ENCODE measurements around the gene FBRSL1. TPM values are rescaled to one million over a fixed set of nuclear protein-coding genes. Genes with fewer than 3 reads are reported as not detected.

Gene FBRSL1
- total RNA-seq, 1 donor from 2014 or later = 96.1 TPM

DNA sequence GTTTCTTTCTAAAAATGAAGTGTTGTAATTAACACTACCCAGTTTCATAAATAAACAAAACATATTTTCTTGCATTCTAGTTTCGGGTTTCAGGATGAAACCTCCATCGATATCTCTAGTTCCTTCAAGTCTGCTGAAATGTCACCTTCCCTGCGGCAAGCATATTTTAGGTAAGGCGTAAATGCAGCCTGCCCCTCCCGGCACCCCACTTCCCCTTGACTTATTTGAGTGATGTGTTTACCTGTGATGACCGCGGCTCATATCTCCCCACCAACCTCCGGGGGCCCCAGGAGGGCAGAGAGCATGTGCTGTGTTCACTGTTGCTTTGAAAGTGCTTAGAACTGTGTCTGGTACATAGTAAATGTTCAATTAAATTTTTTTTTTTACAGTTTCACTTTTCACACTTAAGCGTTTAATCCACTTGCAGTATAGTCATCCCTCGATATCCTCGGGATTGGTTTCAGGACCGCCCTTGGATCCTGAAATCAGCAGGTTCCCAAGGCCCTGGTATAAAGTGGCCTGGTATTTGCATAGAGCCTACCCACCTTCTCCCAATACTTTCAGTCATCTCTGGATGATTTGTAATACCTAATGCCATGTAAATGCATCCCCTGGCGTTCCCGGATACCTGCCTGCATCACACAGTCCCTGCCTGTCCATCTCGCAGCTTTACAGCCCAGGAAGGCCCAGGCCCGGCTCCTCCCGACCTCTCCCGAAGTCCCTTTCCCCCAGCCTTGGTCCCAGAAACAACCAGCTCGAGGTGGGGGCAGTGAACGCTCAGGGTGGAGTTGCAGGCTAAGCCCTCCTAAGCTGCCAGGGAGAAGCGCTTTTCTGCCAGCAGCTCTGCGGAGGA is 40.2 kb upstream of the FBRSL1 start:
- Mint-ChIP-seq H3K4me1 (peaks cover 24% of the 10 kb centered on the region), H3K9me3 (no peaks in the 10 kb centered on the region), H3K27ac (no peak overlapping the region), H3K4me3 (no peak overlapping the region), H3K36me3 (ENCODE audit: low read depth) (peaks cover 3% of the 10 kb centered on the region), H3K27me3 (no peaks in the 10 kb centered on the region)
- DNase-seq = no peak
- intact Hi-C loops (cut with micrococcal nuclease) = no loop called here

DNA sequence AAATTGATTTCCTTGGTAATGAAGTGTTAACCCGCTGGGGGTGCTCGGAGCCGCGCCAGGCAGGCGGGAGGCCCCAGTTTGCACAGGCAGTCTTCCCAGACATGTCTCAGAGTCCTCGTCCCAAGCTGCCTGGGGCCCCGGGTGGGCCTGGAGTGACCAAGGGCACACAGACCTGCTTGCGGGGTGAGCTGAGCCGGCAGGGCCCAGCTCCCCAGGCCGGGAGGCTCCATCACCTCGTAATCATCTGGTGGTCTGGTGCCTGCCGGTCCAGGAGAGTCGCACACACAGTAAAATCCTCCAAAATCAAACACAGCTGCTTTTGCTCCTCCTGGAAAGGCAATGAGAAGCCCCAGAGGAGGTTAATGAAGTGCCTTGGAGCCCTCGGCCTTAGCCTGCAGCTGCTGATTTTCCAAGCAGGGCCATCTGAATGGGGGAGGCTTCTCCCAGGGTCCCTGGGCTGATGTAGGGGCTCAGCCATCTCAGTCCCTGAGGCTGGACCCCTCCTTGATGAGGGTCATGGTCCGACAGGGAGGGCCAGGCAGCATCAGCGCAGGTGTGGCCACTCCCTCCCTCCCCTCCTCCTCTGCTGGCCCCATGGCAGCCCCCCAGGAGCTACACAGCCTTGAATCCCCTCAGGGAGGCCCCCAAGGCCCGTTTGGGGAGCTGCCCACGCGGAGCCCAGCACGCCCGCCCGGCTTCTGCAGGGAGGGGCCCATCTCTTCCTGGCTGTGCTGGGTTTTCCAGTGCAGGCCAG is 39.4 kb upstream of the FBRSL1 start:
- intact Hi-C loops (cut with micrococcal nuclease) = no loop called here
- H3K4me3 Mint-ChIP-seq = no peak overlapping the region
- H3K4me1 Mint-ChIP-seq = peaks cover 20% of the 10 kb centered on the region
- no peaks in the 10 kb centered on the region for H3K27me3 Mint-ChIP-seq
- DNase-seq = no peak
- H3K27ac Mint-ChIP-seq = no peak overlapping the region
- H3K36me3 Mint-ChIP-seq (ENCODE audit: low read depth) = no peaks in the 10 kb centered on the region
- peaks cover 4% of the 10 kb centered on the region for H3K9me3 Mint-ChIP-seq

DNA sequence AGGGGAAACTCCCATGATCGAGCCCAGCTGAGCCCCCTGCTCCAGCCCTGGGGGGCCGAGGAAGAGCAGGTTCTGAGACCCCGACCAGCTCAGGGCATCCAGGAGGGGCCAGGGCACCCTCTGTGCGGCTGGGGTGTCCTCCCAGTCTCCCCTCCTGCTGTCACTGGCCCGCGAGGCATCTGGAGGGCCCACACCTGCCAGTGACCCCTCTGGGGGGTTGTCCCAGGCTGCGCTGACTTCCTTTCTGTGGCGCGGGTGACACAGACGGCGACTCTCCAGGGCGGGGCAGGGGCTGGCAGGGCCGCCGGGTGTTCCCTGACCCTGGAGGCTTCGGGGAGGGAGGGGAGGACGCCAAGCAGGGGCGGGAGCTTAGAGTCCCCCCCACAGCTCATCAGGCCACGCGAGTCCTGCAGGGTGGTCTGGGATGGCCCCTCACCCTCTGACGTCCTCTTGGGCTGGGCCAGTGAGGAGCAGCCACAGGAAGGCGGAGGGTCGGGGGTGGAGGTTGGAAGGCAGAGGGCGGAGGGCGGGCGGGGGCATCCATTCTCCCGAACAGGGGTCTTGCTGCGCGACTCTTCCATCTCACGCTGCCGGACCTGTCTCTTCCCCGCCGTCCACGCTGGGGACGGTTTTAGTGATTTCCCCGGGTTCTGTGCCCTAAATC is 38.6 kb upstream of the FBRSL1 start:
- intact Hi-C loops (cut with micrococcal nuclease) = no loop called here

DNA sequence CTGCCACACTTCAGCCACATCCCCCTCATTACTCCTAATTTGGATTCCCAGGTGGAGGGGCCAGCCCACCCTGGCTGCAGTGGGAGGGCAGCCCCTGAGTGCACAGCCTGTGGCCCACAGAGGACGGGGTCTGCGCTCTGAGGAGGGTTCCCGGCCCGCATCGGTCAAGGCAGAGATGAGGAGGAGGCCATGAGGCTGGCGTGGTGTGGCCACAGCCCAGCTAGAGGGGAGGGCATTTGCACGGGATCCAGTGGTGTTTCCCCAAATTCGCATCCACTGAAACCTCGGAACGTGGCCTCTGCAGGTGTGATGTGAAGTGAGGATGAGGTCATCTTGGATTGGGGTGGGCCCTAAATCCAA is 38.1 kb upstream of the FBRSL1 start:
- Mint-ChIP-seq H3K4me3 (no peak overlapping the region), H3K4me1 (peaks cover 11% of the 10 kb centered on the region), H3K9me3 (peaks cover 9% of the 10 kb centered on the region), H3K27ac (no peak overlapping the region), H3K27me3 (no peaks in the 10 kb centered on the region), H3K36me3 (ENCODE audit: low read depth) (no peaks in the 10 kb centered on the region)
- intact Hi-C loops (cut with micrococcal nuclease) = no loop called here
- DNase-seq = no peak

More for the DNA sequence above, 38.6 kb upstream of the FBRSL1 start:
- no peak for DNase-seq
- H3K36me3 Mint-ChIP-seq (ENCODE audit: low read depth) = no peaks in the 10 kb centered on the region
- no peaks in the 10 kb centered on the region for H3K27me3 Mint-ChIP-seq
- peaks cover 9% of the 10 kb centered on the region for H3K9me3 Mint-ChIP-seq
- H3K4me1 Mint-ChIP-seq = peaks cover 13% of the 10 kb centered on the region
- no peak overlapping the region for H3K4me3 Mint-ChIP-seq
- H3K27ac Mint-ChIP-seq = no peak overlapping the region

DNA sequence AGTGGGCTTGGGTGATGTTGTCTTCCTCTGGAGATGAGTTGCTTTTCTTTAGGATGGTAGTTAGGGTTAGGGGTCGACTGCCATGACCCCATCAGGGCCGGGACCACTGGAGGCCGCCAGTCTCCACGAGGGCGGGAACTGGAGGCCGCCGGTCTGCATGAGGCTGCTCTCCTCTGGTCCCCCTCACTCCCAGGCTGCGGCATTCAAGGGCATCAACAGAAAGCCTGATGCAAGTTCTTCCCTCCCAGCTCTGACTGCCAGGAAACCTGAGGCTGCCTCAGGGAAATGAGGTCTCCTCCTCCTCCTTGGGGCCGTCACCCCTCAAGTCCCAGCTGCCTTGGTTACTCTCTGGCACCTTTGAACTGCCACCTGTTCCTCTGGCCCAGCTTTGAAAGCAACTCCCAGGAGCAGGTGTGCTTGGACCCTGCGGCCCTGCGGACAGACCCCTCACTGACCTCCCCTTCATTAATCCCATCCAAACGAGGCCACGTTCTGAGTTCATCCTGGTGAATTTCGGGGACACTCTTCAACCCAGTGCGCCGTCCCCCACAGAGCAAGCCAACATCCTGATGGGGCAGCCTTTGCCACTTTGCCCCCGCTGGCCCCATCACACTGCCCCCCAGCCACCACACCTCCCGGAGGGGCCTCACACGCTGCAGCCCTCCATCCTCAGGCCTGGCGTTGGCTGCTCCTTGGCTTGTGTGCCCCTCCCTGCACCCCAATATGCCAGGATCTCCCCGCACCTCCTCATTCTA is 37.2 kb upstream of the FBRSL1 start:
- Mint-ChIP-seq H3K4me3 (no peak overlapping the region), H3K36me3 (ENCODE audit: low read depth) (no peaks in the 10 kb centered on the region), H3K27ac (no peak overlapping the region), H3K27me3 (no peaks in the 10 kb centered on the region), H3K4me1 (peaks cover 11% of the 10 kb centered on the region), H3K9me3 (peaks cover 9% of the 10 kb centered on the region)
- DNase-seq = no peak
- intact Hi-C loops (cut with micrococcal nuclease) = no loop called here

DNA sequence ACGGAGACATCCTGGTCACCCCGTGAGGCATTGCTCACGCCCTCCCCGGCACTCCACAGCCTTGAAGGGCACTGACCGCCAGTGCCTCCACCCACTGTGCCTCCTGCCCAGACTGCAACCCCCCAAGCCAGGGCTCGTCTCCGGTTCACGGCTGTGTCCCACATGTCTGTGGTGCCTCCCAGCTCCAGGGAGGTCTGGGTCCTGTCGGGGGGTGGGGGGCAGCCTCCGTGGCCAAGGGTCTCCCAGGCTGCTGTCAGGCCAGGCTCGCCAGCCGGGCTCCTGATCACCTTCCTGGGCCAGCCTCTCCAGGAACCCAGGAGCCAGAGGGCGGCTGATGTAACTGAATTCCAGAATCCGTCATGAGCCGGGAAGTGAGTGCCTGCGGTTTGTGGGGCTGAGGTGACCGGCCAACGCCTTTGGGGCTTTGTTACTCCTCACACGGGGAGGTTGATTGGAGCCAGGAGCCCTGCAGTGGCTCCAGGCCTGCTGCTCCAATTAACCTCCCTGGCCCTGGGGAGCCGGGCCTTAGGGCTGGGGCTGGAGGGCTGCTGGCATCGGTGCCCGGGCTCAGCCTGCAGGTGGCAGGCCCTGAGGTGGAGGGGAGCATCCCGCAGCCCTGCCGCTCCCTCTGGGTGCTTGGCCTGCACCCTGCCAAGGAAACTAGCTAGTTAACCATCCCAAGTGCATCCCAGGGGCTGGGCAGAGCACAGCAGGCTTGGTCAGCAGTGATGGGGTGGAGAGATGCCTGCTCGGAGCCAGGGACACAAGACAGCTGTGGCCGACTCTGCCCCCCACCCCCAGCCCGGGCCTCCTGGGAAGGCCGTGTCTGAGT is 36.4 kb upstream of the FBRSL1 start:
- no peaks in the 10 kb centered on the region for H3K27me3 Mint-ChIP-seq
- no peaks in the 10 kb centered on the region for H3K36me3 Mint-ChIP-seq (ENCODE audit: low read depth)
- H3K4me3 Mint-ChIP-seq = no peak overlapping the region
- DNase-seq = no peak
- H3K9me3 Mint-ChIP-seq = peaks cover 9% of the 10 kb centered on the region
- intact Hi-C loops (cut with micrococcal nuclease) = no loop called here
- H3K4me1 Mint-ChIP-seq = peaks cover 9% of the 10 kb centered on the region
- H3K27ac Mint-ChIP-seq = no peak overlapping the region

DNA sequence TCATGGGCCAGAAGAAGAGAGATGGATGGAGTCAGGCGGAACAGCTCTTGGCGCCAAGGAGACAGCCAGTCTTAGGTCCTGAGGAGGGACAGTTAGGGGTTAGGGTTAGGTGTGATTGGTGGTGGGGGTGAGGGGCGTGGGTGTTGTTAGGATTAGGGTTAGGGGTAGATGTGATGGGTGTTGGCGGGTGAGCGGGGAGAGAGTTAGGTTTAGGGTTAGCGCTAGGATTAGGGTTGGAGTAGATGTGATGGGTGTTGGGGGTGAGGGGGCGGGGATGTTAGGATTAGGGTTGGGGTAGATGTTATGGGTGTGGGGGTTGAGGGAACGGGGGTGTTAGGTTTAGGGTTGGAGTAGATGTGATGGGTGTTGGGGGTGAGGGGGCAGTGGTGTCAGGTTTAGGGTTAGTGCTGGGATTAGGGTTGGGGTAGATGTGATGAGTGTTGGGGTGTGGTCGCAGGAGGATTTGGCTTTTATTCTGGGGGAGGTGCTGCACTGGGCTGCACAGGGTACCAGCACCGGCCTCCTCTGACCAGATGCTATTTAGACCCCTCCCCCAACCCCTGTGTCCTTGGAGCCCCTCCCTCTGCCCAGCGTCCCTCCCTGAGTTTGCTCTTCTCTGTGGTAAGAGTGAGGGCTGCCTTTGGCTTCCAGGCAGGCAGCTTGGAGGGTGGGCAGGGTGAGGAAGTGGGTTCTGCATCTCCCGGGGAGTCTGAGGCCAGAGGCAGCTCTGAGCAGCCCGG is 35.6 kb upstream of the FBRSL1 start:
- no peaks in the 10 kb centered on the region for H3K27me3 Mint-ChIP-seq
- no peak overlapping the region for H3K4me3 Mint-ChIP-seq
- H3K36me3 Mint-ChIP-seq (ENCODE audit: low read depth) = no peaks in the 10 kb centered on the region
- peaks cover 9% of the 10 kb centered on the region for H3K9me3 Mint-ChIP-seq
- peaks cover 9% of the 10 kb centered on the region for H3K4me1 Mint-ChIP-seq
- no peak for DNase-seq
- intact Hi-C loops (cut with micrococcal nuclease) = no loop called here
- no peak overlapping the region for H3K27ac Mint-ChIP-seq

DNA sequence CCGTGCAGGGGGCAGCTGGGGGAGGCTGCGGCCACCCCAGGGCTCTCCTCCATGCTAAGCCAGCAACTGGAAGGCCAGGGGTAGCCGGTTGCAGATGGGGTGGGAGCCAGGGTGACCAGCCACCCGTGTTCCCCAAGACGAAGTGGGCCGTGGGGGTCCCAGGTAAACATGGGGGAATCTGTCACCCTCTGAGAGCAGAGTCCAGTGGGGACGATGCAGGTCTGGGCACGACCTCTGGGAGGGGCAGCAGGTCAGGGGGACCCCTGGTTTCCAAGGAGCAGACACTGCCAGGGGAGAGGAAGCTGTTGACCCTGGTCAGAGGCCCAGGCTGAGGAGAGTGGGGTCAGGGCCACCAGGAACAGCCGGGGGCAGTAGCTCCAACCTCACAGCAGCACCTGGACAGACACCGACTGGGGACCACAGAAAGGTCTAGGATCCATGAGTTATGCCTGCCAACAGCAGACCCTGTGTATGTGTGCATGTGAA is 35.0 kb upstream of the FBRSL1 start:
- H3K27me3 Mint-ChIP-seq = no peaks in the 10 kb centered on the region
- peaks cover 9% of the 10 kb centered on the region for H3K9me3 Mint-ChIP-seq
- H3K4me3 Mint-ChIP-seq = no peak overlapping the region
- DNase-seq = no peak
- H3K27ac Mint-ChIP-seq = no peak overlapping the region
- no peaks in the 10 kb centered on the region for H3K36me3 Mint-ChIP-seq (ENCODE audit: low read depth)
- intact Hi-C loops (cut with micrococcal nuclease) = no loop called here
- peaks cover 6% of the 10 kb centered on the region for H3K4me1 Mint-ChIP-seq

DNA sequence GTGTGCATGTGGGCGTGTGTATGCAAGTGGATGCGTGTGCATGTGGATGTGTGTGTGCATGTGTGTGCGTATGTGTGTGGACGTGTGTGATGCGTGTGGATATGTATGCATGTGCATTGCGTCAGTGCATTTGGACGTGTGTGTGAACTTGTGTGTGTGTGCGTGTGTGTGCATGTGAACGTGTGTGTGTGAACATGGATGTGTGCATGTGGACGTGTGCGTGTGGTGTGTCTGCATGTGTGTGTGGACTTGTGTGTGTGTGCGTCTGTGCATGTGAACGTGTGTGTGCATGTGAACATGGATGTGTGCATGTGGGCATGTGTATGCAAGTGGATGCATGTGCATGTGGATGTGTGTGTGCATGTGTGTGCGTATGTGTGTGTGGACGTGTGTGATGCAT is 34.4 kb upstream of the FBRSL1 start:
- H3K9me3 Mint-ChIP-seq = peaks cover 9% of the 10 kb centered on the region
- intact Hi-C loops (cut with micrococcal nuclease) = no loop called here
- no peak overlapping the region for H3K27ac Mint-ChIP-seq
- H3K27me3 Mint-ChIP-seq = no peaks in the 10 kb centered on the region
- no peak for DNase-seq
- peaks cover 6% of the 10 kb centered on the region for H3K4me1 Mint-ChIP-seq
- H3K36me3 Mint-ChIP-seq (ENCODE audit: low read depth) = no peaks in the 10 kb centered on the region
- no peak overlapping the region for H3K4me3 Mint-ChIP-seq

DNA sequence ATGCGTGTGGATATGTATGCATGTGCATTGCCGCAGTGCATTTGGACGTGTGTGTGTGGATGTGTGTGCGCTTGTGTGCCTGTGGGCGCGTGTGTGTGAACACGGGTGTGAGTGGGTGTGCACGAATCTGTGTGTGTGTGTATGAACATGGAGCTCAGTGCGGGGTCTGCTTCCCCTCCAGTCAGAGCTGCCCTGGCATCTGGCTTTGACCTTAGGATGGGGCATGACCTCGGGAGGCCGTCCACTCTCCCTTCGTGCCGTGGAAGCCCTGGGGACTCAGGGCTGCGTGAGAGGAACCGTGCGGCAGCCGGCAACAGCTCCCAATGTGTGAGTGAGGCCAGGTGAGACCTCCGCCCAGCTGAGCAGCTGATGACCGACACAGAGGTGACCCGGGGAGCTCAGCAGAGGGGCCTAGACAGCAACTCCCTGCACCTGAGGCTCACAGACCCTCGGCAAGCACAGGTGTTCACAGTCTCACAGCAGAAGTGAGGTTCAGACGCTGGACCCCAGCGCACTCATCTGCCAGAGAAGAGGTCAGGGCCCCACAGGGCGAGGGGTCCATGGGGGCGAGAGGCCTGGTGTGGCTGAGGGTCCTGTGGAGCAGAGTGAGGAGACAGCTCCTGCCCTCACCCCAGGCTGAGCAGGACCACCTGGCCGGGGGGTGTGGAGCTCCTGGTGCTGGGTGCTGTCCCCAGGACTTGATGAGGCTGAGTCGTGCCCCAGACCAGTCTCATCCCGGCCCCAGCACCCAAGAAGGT is 33.6 kb upstream of the FBRSL1 start:
- intact Hi-C loops (cut with micrococcal nuclease) = no loop called here
- Mint-ChIP-seq H3K27ac (peak overlapping the region; percentile 56), H3K9me3 (peaks cover 9% of the 10 kb centered on the region), H3K27me3 (no peaks in the 10 kb centered on the region), H3K36me3 (ENCODE audit: low read depth) (no peaks in the 10 kb centered on the region), H3K4me1 (peaks cover 6% of the 10 kb centered on the region), H3K4me3 (no peak overlapping the region)
- DNase-seq = no peak

DNA sequence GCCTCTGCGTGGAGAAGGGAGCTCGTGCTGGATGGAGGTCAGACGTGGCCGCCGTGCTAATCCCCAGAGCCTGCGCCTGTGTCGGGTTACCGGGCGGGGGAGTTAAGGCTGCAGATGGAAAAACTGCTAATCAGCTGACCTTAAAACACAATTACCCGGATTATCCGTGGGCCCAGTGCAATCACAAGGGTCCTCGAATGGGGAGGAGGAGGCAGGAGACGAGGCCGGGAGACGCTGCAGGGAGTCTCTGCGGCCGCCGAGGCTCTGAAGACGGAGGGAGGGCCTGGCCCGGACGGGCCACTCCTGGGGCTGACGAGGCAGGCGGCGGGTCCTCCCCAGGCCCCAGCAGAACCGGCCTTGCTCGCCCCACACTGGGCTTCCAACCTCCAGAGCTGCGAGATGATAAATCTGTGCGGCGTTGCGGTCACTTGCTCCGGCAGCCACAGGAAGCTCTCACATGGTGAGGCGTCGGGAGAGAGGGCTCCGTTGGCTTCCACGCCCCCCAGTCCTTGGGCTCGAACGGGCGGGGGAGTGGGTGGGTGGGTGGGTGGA is 32.9 kb upstream of the FBRSL1 start:
- Mint-ChIP-seq H3K36me3 (ENCODE audit: low read depth) (no peaks in the 10 kb centered on the region), H3K27me3 (no peaks in the 10 kb centered on the region), H3K27ac (peak overlapping the region; percentile 56), H3K4me3 (no peak overlapping the region), H3K4me1 (peaks cover 6% of the 10 kb centered on the region), H3K9me3 (peaks cover 9% of the 10 kb centered on the region)
- intact Hi-C loops (cut with micrococcal nuclease) = no loop called here
- DNase-seq = no peak

DNA sequence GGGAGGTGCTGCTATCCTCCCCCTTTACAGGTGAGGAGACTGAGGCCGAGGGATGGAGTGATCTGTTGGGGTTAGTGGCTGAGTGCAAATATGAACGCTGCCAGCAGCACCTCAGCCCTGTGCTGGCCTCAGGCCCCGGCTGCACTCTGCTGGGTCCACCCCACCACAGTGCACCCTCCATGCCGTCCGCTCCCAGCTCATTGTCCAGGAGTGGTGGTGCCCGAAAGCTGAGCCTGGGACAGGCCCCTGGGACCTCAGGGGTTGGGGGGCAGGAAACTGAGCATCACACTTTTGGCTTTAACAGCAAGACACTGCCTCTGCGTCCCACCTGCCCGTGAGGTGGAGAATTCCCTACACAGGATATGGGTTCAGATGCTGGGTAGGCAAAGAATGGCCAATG is 31.5 kb upstream of the FBRSL1 start:
- DNase-seq = no peak
- Mint-ChIP-seq H3K4me1 (peaks cover 5% of the 10 kb centered on the region), H3K27me3 (no peaks in the 10 kb centered on the region), H3K27ac (no peak overlapping the region), H3K36me3 (ENCODE audit: low read depth) (no peaks in the 10 kb centered on the region), H3K9me3 (peaks cover 13% of the 10 kb centered on the region), H3K4me3 (no peak overlapping the region)
- intact Hi-C loops (cut with micrococcal nuclease) = no loop called here

Data from activated CD4-positive, alpha-beta T cell treated with anti-CD3 and anti-CD28 coated beads, Interleukin-2, amount 10 ng/mL, durations not matched to agents 24 days and 14 days (primary cell).